Astrocyte of the cerebellum (primary cell): ENCODE measurements around the gene GYPB.
"Not testable (repeated sequence)": the region's sequence is repeated elsewhere in the genome, so short reads cannot be mapped to it uniquely, and the experiment has no call there.

Experiments
- DNase-seq: peaks from one replicate; pipeline ENCODE4 v3.0.0-alpha.2; 2011; ENCODE audit warnings: low read depth
- H3K4me3 ChIP-seq: 2 replicates; pipeline ENCODE4 v1.5.1; 2011; ENCODE audit warnings: mild to moderate bottlenecking, low read depth, low read length, moderate library complexity
- CTCF ChIP-seq: IDR thresholded peaks from 2 replicates; pipeline ENCODE4 v1.5.1; 2012; ENCODE audit warnings: low read length, low read depth, moderate library complexity, mild to moderate bottlenecking; ENCODE audit errors: missing control alignments
- in situ Hi-C: cut with HindIII; loops from 2 replicates; pipeline ENCODE4 v1.10.0; 2017; ENCODE audit warnings: low sequenced_read_pairs

Gene GYPB

GRCh38 chr4:143996193-143996592 is 23.0 kb downstream of the GYPB start:
- DNase-seq, H3K4me3 ChIP-seq, in situ Hi-C loops: not testable (repeated sequence)

GRCh38 chr4:143991761-143992160 is 27.4 kb downstream of the GYPB start:
- DNase-seq, in situ Hi-C loops, H3K4me3 ChIP-seq: not testable (repeated sequence)

GRCh38 chr4:143990717-143991116 is 28.5 kb downstream of the GYPB start:
- H3K4me3 ChIP-seq, in situ Hi-C loops, DNase-seq: not testable (repeated sequence)

- in situ Hi-C loops: no loop called here
- DNase-seq: no peak
- TF ChIP-seq CTCF: no peak
- H3K4me3 ChIP-seq: no peak overlapping the region
Observed at GRCh38 chr4:143986180-143986579, 33.0 kb downstream of the GYPB start.

- in situ Hi-C loops, H3K4me3 ChIP-seq: not testable (repeated sequence)
- TF ChIP-seq CTCF: peak; percentile 21
- DNase-seq: peak; percentile 3
Observed at GRCh38 chr4:143980776-143981175, 38.4 kb downstream of the GYPB start.

GRCh38 chr4:143975527-143975926 is 43.7 kb downstream of the GYPB start:
- in situ Hi-C loops: not testable (repeated sequence)

GRCh38 chr4:143974021-143974420 is 45.2 kb downstream of the GYPB start:
- H3K4me3 ChIP-seq, DNase-seq, in situ Hi-C loops: not testable (repeated sequence)

More at GRCh38 chr4:143975527-143975926, 43.7 kb downstream of the GYPB start:
- DNase-seq, H3K4me3 ChIP-seq: not testable (repeated sequence)

- in situ Hi-C loops: no loop called here
- no peak for TF ChIP-seq CTCF
- no peak for DNase-seq
- no peak overlapping the region for H3K4me3 ChIP-seq
Observed at GRCh38 chr4:143961075-143961474, 58.1 kb downstream of the GYPB start.

GRCh38 chr4:143955306-143955705 is 63.9 kb downstream of the GYPB start:
- in situ Hi-C loops, DNase-seq: not testable (repeated sequence)

GRCh38 chr4:143951458-143951972 is 67.7 kb downstream of the GYPB start:
- in situ Hi-C loops, DNase-seq, H3K4me3 ChIP-seq: not testable (repeated sequence)

More at GRCh38 chr4:143955306-143955705, 63.9 kb downstream of the GYPB start:
- H3K4me3 ChIP-seq: not testable (repeated sequence)

- in situ Hi-C loops, H3K4me3 ChIP-seq, DNase-seq: not testable (repeated sequence)
Observed at GRCh38 chr4:143950967-143951366, 68.2 kb downstream of the GYPB start.

- H3K4me3 ChIP-seq, DNase-seq, in situ Hi-C loops: not testable (repeated sequence)
Observed at GRCh38 chr4:143950185-143950584, 69.0 kb downstream of the GYPB start.

- H3K4me3 ChIP-seq, DNase-seq, in situ Hi-C loops: not testable (repeated sequence)
Observed at GRCh38 chr4:143947493-143947892, 71.7 kb downstream of the GYPB start.
